Epidermal melanocyte (primary cell): ENCODE data around the gene NPR2.

Source experiments
- DNase-seq: peaks from one replicate; pipeline ENCODE4 v3.0.0; 2011; ENCODE audit warnings: low spot score; ENCODE audit not compliant: insufficient read length

NPR2 gene

DNA sequence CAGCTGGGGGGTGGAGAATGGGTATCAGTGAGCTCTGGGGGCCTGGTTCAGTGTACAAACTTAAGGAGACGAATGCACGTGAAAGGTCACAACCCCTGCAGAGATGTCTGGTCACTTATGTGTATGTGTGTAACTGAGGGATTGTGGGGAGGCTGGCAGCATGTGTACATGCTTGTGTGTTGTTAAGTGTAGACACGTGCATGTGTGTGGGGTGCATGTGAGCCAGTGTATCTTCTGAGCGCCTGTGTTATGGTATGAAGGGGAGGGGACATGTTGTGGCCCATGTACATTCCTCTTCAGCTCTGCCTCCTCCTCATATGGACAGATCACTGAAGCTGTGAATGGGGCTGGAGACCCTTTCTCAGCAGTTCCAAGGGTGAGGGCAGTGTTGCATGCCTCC is 39.6 kb downstream of the NPR2 start:
- DNase-seq = no peak

DNA sequence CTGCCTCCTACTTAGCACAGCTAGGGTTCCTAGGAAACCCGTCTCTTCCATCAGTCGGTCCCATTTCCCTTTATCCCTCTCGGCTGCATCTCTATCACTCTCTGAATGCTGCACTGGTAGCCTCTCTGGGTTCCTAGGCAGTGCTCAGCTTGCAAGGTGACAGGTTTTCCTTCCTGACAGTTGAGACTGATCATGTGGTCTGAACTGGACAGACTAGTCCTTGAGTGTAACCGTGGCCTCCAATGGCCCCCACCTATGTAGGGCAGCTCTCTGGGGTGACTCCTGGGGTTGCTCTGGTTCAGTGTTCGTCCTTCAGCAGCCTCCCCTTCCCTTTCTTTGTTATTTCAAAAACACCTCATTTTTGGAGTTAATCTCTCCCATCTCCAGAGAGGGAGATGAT is 41.4 kb downstream of the NPR2 start:
- DNase-seq = no peak

DNA sequence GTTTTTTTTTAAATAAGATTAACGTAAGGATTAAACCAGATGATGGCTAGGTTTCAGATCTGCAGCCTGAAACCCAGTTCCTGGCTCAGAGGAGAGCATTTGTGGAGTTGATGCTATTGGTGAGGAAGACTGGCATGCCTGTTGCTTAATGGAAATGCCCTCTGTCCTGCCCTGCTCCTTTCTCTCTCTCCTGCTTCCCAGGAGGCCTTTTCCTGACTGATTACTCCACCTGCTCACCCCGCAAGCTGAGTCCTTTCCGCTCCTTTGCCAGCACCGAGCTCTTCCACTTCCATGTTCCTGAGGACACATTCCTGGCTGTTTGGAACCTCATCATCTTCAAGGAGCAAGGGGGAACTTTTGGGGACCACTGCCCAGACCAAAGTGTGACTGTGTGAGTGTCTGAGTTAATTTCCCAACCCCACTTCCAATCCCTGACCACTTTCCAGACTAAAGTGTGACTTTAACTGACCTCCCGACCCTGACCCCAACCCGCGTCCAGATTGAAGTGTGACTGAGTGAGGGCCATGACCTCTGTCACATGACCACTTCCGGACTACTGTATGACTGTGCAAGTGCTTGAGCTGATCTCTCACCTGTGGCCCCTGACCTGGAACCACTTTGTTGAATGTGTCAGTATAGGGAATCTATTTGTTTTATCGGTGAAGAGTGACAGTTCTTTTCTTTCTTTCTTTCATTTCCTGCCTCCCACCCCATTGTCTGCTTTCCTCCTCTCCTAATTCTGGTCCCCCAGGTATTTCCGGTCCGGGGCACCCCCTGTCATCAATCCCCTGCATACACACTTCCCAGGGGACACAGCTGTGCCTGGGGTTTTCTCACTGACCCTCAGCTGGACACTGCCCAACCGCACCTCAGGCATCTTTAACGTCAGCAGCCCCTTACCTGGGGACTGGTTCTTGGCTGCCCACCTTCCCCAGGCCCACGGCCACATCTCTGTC is 43.1 kb downstream of the NPR2 start:
- no peak for DNase-seq

DNA sequence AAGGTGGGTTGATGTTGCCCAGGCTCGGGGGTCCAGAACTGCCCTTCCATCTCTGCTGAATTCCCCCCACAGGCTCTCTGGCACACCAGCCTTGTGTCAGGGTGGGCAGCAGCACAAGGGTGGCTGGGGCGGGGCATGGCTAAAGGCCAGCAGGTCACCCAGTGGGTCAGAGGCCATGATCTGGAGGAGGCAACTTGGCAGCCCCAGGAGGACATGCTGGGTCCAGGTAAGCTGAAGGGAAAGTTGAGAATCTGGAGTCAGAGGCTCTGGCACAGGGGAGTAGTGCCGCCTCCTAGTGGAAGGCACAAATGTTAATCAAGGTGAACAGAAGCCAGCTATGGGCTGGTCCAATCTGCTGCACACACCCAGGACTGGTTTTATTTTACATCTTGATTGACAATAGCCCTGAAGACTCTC is 43.8 kb downstream of the NPR2 start:
- no peak for DNase-seq

DNA sequence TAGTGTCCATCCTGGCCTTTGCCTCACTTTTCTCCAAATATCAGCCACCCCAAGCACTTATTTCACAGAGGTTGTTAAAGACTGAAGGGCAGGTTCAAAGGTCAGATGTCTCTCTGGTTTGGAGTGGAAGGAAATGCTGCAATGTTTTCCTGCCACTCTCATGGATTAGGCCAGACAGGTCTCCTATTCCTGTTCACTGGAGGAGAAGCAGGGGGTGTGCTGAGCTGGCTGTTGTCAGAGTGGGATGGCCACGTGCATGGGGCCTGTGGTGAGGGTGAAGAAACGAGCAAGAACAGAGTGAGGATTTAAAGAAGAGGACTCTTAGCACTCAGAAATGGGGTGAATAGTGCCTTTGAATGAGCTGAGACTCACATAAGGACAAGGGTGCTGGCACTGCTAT is 44.4 kb downstream of the NPR2 start:
- no peak for DNase-seq

DNA sequence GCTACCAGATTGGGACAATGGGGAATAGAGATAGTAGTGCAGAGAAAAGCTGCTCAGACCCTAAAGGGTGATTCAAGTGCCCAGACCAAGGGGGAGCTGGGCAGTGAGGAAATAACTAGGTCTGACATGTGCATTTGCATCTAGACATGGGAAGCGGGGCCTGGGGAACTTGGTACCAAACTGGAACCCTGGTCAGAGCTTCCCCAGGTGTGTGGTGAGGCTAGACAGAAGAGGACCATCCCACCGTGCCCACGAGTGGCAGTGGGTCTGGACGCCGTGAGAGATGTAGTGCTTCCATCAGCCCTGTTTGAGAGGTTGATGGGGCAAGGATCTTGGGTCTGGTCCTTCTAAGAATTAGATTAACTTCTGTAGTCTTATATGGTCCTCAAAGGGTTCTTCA is 45.2 kb downstream of the NPR2 start:
- no peak for DNase-seq

DNA sequence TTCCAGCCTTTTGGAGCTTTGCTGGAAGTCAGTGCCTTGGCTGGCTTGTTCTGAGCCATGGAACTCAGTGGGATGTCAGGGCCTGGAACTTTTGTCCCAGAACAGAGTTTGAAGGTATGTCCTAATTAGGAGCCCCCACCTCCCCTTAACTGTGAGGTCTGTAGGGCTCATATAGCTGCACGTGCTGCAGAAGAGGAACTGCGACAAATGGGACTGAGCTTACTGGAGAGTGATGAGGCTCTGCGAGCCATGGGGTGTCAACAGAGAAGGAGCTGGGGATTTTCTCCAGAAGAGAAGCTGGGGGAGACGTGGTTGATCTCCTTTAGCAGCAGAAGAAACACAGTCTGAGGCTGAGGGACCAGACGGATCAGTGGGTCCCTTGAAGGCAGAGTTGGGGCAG is 48.5 kb downstream of the NPR2 start:
- no peak for DNase-seq

DNA sequence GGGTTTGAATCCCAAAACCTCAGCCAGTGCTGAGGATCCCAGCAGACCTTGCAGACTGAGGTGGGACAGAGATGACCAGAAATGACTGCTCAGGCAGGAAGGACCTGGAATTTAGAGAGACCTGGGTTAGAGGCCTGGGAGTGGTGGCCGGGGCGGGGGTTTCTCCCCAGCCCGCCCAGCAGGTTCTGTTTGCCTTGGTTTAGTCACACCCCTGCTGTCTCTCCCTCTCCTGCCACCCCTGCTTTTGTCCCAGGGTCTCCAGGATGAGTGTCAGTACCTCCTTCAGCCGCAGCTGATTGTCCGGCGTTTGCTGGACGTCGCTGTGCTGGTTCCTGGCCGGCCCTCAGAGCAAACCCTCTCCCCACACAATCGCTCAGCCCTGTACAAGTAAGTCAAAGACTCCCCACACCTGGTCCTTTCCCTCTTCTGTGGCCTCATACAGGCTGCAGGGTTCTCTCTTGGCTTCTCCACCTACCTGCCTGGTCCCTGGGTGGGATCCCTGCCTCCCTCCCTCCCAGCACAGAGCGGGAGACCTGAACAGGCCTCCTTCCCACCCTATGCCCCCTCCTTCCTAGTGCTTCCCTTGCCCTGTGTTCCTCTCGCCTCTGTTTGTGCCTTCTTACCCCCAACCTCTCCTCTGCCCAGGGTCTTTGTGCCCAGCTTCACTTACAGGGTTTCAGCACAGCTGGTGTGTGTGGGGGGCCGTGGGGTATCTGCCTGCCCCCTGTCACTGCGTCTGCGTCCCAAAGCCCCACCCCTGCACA is 49.7 kb downstream of the NPR2 start:
- no peak for DNase-seq

DNA sequence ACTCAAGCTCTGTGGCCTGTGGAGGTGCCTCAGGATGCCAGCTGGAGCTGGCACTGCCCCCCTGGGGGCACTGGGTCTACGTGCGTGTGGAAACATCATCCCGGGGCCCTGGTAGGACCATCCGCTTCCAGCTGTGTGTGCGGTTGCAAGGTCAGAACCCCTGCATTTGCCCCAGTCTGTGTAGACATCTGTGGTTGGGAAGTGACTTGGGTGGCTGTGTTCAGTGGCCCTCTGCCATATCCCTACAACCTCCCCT is 50.2 kb downstream of the NPR2 start:
- DNase-seq = no peak

DNA sequence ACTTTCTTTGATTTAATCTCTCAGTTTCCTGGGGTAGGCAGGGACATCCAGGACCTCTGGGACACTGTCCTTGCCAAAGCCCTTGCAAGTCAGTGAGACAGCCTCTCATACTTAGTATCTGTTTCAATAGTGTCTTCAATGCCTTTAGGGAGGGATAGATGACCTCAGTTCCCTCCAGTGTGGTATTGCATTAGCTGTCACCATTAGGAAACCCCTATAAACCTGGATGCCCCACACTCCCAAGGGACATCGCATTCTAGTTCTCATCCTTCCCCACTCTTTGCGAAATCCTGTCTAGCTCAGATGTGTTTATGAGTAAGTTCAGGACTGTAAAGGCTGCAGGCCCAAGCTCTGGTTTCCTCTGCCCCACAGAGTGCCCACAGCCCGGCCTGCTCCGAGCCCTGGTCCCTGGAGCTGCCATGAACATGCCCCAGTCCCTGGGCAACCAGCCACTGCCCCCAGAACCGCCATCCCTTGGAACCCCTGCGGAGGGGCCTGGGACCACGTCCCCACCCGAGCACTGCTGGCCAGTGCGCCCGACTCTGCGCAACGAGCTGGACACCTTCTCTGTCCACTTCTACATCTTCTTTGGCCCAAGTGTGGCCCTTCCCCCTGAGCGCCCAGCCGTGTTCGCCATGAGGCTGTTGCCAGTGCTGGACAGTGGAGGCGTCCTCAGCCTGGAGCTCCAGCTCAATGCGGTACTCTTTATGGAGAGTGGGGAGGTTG is 50.8 kb downstream of the NPR2 start:
- DNase-seq = no peak

DNA sequence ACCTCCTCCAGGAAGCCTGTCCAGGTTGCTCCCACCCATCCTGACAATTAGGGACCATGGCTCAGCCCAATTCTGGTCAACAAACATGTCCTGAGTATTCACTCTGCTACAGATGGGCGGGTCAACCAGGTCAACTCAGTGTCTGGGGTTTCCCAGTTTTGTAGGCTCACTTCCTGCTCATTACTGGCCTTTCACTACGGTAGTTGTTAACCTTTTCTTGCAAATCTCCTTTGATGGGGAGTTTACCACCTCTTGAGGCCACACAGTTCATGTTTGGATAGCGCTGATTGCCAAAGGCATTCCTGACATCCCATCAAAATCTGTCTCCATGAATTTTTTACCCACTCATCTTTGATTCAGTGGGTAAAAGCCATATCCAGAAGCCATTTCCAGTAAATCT is 51.4 kb downstream of the NPR2 start:
- no peak for DNase-seq

DNA sequence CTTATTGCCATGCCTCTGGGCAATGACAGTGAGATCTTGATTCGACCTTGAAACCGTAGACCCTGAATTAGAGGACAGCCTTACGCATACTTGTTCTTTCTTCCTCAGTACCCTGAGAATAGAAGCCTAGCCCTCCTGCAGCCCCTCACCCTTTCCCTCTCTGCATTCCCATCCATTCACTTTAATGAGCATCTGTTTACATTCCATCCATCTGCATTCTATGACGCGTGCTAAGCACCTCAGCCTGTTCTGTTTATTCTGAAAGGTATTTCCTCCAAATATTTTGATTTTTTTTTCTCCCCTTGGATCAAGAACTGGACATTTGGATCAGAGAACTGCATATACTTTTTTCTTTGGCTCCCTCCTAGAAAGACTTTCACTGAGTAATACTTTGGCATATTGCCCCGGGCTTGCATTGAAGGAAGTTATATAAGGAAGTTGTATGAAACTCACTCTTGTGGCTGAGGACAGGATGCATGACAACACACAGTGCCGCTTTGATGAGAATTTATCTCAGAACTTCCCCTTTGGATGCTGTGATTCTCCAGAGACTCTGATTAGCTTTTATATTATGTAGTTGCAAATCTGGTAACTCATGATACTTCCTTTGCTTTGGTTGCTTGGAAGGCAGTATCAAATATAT is 53.4 kb downstream of the NPR2 start:
- DNase-seq = peak; percentile 94

DNA sequence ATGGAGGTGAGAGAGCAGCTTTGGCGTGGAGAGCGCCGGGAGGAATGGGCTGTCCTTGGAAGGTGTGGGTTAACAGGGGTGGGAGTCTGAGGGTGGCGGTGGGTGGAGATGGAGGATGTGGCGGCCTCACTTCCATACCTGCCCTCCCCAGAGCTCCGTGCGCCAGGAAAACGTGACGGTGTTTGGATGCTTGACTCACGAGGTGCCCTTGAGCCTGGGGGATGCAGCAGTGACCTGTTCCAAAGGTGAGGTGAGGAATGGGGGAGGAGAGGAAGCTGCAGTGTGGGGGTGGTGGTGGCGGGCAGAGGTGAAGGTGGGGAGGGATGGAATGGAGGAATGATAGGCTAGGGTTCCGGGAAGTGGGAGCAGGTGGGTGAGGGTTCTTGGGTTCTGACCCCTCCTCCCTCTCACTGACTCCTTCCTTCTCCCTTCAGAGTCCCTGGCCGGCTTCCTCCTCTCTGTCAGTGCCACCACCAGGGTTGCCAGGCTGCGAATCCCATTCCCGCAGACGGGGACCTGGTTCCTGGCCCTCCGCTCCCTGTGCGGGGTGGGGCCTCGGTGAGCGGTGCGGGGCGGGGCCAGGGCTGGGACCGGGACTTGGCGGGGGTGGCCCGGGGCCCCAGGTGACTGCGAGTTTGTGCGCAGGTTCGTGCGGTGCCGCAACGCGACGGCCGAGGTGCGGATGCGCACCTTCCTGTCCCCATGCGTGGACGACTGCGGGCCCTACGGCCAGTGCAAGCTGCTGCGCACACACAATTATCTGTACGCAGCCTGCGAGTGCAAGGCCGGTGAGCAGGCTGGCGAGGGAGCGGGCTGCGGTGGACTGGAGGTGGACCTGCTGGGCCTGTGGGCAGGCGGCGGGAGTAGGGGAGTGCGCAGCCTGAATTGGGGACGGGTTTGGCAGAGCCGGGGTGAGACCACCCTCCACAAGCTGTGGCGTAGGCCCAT is 54.7 kb downstream of the NPR2 start:
- DNase-seq = no peak

DNA sequence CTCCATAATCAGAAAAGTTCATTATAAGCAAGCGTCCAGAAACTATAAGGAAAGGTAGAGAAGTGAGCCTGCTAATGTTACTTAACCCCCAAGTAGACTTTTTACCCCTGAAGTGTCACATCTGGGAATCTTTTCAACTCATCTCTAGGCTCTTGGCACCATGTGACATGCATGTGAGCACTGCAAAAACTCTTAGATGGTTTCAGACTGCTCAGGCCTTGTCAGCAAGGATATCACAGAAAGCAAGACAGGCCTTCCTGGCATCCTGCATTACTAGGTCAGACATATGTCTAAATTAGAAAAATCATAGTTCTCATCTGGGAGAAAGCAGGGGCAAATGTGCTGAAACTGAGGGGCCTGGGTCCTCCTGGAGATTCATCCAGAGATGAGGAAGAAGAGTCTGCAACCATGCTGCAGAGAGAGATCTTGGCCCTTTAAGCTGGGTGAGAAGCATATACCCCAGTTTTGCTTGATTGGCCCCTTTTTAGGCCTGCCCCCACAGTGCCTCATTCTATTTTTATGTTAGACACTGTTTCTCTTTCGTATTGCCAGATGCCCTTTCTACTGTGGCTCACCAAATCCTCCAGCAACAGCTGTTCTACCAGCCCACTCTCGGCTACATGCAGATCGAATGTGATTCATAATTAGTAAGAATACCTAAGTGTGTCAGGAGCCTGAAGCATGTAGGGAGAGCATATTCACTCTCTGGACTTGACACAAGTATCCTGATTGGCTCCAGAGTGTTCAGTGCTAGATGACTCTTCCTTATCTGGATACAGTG is 56.6 kb downstream of the NPR2 start:
- peak; percentile 57 for DNase-seq

DNA sequence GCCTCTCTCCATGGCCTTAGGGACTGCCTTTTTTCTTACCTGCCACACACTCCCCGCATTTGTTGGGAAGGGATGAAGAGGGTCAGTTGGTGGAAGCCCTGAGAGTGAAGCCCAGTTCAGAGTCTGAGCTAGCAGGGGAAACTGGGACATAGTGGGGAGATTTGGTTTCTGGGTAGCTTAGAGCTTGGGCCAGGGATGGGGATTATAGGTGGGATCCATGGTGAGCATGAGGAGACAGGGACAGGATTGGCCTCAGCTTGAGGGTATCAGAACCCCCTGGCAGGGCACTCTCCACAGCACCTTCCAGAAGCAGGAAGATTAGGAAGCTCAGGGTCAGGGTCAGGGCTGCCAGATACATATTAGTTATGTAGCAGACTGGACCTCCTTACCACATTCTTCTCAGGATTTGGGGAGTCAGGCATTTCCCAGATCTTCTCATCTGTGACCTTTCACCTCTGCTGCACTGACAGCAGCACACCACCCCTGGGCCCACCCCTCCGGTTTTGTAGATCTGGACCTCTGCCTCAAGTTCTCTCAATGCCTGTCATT is 61.0 kb downstream of the NPR2 start:
- DNase-seq = no peak

DNA sequence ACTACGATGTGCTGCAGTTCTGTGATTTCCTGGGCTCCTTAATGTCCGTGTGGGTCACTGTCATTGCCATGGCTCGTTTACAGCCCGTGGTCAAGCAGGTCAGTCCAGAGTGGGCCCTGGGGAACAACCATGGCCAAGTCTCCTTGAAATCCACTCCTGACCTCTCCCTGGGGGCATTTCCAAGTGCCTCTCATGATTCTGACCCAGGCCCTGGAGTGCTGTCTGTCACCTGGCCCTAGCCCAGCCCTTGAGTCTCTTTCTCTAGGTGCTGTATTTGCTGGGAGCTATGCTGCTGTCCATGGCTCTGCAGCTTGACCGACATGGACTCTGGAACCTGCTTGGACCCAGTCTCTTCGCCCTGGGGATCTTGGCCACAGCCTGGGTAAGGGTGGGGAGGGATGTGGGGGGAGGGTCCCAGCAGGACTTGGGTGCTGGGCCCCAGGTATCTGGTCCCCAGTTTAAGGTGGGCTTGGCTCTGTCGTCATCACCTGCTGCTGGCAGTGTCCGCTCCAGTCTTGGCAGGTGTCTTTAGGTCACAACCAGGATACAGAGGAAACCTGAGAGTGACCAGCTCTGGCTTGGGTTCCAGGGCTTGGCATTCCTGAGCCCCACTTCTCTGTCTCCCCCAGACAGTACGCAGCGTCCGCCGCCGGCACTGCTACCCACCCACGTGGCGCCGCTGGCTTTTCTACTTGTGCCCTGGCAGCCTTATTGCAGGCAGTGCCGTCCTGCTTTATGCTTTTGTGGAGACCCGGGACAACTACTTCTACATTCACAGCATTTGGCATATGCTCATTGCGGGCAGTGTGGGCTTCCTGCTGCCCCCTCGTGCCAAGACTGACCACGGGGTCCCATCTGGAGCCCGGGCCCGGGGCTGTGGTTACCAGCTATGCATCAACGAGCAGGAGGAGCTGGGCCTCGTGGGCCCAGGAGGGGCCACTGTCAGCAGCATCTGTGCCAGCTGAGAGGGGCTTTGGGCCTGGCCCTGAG is 61.8 kb downstream of the NPR2 start:
- no peak for DNase-seq

DNA sequence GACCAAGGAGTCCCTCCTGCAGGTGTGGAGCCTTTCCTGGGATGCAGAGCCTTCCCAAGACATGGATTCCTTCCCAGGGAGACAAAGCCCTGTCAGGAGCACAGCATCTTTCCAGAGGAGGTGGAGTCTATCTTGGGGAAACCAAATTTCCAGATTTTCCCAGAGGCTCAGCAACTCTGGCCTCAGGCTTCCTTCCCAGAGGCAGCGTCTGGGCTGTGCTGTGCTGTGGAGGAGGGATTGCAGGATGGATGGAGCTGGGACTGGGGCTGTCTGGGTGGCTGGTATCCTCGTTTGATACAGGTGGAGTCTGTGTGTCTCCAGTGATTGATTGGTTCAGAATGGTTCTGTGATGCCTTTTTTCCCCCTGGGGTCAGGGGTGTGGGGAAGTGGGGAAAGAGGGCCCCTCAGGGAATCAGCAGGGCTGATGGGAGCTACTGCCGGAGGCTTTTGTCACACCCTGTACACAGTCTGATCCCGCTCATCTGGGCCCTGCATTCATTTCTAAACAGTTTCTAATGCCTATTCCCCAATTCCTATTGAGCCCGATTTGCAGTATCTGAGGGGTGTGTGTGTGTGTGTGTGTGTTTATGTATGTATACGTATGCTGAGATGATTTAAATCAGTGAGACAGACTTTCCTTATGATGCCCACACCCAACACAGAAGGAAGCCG is 62.8 kb downstream of the NPR2 start:
- DNase-seq = no peak

DNA sequence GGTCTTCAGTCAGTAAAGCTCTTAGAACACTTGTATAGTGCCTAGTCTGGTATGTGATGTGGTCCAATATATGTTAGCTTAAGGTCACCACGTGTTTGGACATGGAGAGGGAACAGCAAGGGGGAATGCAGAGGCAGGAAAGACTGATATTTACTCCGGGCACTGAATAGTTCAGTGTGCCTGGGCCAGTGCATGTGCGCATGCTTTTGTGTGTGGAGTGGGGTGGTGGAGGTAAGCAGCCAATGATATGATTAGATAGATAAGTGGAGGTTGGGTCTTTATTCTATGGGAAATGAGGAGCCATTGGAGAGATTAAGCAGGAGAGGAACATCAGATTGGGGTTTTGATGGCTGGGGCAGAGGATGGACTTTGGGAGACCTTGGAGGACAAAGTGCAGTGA is 64.8 kb downstream of the NPR2 start:
- no peak for DNase-seq
